SK-N-SH treated with all-trans-retinoic acid at 6 μM for 48 hours (cell line): ENCODE results near the gene UBXN2A.

Experiments used
- ATAC-seq: fragments of 200-7000 bp; cut with Tn5 transposase; 3 replicates; pipeline ENCODE4 v1.9.1; 2020; ENCODE audit warnings: mild to moderate bottlenecking, moderate library complexity
- ARNTL ChIP-seq: fragments of 450-650 bp; formaldehyde crosslinking; IDR thresholded peaks from 2 replicates; pipeline ENCODE4 v1.5.0; 2020; ENCODE audit warnings: low read depth, mild to moderate bottlenecking, moderate library complexity, borderline replicate concordance
- BACH2 ChIP-seq: fragments of 250-450 bp; sonication (Bioruptor Pico); IDR thresholded peaks from 2 replicates; pipeline ENCODE4 v1.9.0; 2021; ENCODE audit warnings: mild to moderate bottlenecking, borderline replicate concordance
- CSDC2 ChIP-seq: fragments of 250-450 bp; sonication (Bioruptor Pico); IDR thresholded peaks from 2 replicates; pipeline ENCODE4 v1.5.0; 2020; ENCODE audit warnings: mild to moderate bottlenecking, moderate library complexity
- CSRNP3 ChIP-seq: fragments of 250-450 bp; sonication (Bioruptor Pico); IDR thresholded peaks from 2 replicates; pipeline ENCODE4 v1.5.1; 2021; ENCODE audit warnings: mild to moderate bottlenecking, moderate library complexity
- ESRRG ChIP-seq: fragments of 250-450 bp; sonication (Bioruptor Pico); IDR thresholded peaks from 2 replicates; pipeline ENCODE4 v1.6.1; 2021; ENCODE audit warnings: mild to moderate bottlenecking
- GLIS3 ChIP-seq: fragments of 250-450 bp; sonication (Bioruptor Pico); IDR thresholded peaks from 2 replicates; pipeline ENCODE4 v1.5.0; 2020; ENCODE audit warnings: mild to moderate bottlenecking, moderate library complexity
- ISL1 ChIP-seq: fragments of 250-450 bp; sonication (Bioruptor Pico); IDR thresholded peaks from 2 replicates; pipeline ENCODE4 v2.1.2; 2022; ENCODE audit warnings: mild to moderate bottlenecking, moderate library complexity
- OSR1 ChIP-seq: fragments of 250-450 bp; sonication (Bioruptor Pico); IDR thresholded peaks from 2 replicates; pipeline ENCODE4 v1.8.0; 2022; ENCODE audit warnings: moderate library complexity, mild to moderate bottlenecking, inconsistent platforms
- PATZ1 ChIP-seq: fragments of 250-450 bp; sonication (Bioruptor Pico); IDR thresholded peaks from 2 replicates; pipeline ENCODE4 v1.8.0; 2020; ENCODE audit warnings: mild to moderate bottlenecking, moderate library complexity, borderline replicate concordance
- RARB ChIP-seq: fragments of 250-450 bp; sonication (Bioruptor Pico); IDR thresholded peaks from 2 replicates; pipeline ENCODE4 v1.8.0; 2021; ENCODE audit warnings: mild to moderate bottlenecking, moderate library complexity
- SNAI2 ChIP-seq: fragments of 250-450 bp; sonication (Bioruptor Pico); IDR thresholded peaks from 2 replicates; pipeline ENCODE4 v1.5.0; 2020; ENCODE audit warnings: mild to moderate bottlenecking, moderate library complexity
- TCF4 ChIP-seq: fragments of 250-450 bp; sonication (Bioruptor Pico); IDR thresholded peaks from 2 replicates; pipeline ENCODE4 v1.8.0; 2021; ENCODE audit warnings: mild to moderate bottlenecking, moderate library complexity, borderline replicate concordance
- TOX ChIP-seq: fragments of 250-450 bp; sonication (Bioruptor Pico); IDR thresholded peaks from 2 replicates; pipeline ENCODE4 v1.8.0; 2021; ENCODE audit warnings: mild to moderate bottlenecking, moderate library complexity, borderline replicate concordance
- ZC3H10 ChIP-seq: fragments of 250-450 bp; sonication (Bioruptor Pico); IDR thresholded peaks from 2 replicates; pipeline ENCODE4 v1.5.1; 2021; ENCODE audit warnings: mild to moderate bottlenecking, moderate library complexity
- ZFP30 ChIP-seq: fragments of 450-650 bp; formaldehyde crosslinking; IDR thresholded peaks from 2 replicates; pipeline ENCODE4 v1.5.0; 2022; ENCODE audit warnings: mild to moderate bottlenecking, moderate library complexity
- ZNF565 ChIP-seq: fragments of 450-650 bp; formaldehyde crosslinking; conservative IDR thresholded peaks from 2 replicates; pipeline ENCODE4 v1.5.0; 2020; ENCODE audit warnings: low read depth, mild to moderate bottlenecking, moderate library complexity
- ZNF70 ChIP-seq: fragments of 450-650 bp; formaldehyde crosslinking; IDR thresholded peaks from 2 replicates; pipeline ENCODE4 v1.5.0; 2020; ENCODE audit warnings: mild to moderate bottlenecking, moderate library complexity
- ZNF8 ChIP-seq: fragments of 450-650 bp; formaldehyde crosslinking; IDR thresholded peaks from 2 replicates; pipeline ENCODE4 v1.5.0; 2020; ENCODE audit warnings: mild to moderate bottlenecking, moderate library complexity
- TF ChIP-seq, protein P1 (sequence below): fragments of 250-450 bp; sonication (Bioruptor Pico); IDR thresholded peaks from 2 replicates; pipeline ENCODE4 v1.5.1; 2020; ENCODE audit warnings: low read depth, mild to moderate bottlenecking, moderate library complexity
- TF ChIP-seq, protein P2 (sequence below): fragments of 250-450 bp; sonication (Bioruptor Pico); IDR thresholded peaks from 2 replicates; pipeline ENCODE4 v1.5.0; 2020; ENCODE audit warnings: mild to moderate bottlenecking, moderate library complexity

The UBXN2A gene

GRCh38 chr2:24008672-24009366 is 68.6 kb downstream of the UBXN2A start:
- ATAC-seq = no peak
- no peak for TF ChIP-seq ARNTL (CRISPR knock-in tag)
- no peak for TF ChIP-seq ZFP30
- TF ChIP-seq TOX = no peak
- TF ChIP-seq ESRRG (CRISPR knock-in tag) = no peak
- no peak for TF ChIP-seq ZNF70 (CRISPR knock-in tag)
- no peak for TF ChIP-seq ZNF8 (CRISPR knock-in tag)
- TF ChIP-seq CSRNP3 (CRISPR knock-in tag) = no peak
- TF ChIP-seq, protein P1, sequence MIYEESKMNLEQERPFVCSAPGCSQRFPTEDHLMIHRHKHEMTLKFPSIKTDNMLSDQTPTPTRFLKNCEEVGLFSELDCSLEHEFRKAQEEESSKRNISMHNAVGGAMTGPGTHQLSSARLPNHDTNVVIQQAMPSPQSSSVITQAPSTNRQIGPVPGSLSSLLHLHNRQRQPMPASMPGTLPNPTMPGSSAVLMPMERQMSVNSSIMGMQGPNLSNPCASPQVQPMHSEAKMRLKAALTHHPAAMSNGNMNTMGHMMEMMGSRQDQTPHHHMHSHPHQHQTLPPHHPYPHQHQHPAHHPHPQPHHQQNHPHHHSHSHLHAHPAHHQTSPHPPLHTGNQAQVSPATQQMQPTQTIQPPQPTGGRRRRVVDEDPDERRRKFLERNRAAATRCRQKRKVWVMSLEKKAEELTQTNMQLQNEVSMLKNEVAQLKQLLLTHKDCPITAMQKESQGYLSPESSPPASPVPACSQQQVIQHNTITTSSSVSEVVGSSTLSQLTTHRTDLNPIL (CRISPR knock-in tag) = no peak
- TF ChIP-seq SNAI2 (CRISPR knock-in tag) = no peak
- no peak for TF ChIP-seq ZNF565 (CRISPR knock-in tag)
- TF ChIP-seq, protein P2, sequence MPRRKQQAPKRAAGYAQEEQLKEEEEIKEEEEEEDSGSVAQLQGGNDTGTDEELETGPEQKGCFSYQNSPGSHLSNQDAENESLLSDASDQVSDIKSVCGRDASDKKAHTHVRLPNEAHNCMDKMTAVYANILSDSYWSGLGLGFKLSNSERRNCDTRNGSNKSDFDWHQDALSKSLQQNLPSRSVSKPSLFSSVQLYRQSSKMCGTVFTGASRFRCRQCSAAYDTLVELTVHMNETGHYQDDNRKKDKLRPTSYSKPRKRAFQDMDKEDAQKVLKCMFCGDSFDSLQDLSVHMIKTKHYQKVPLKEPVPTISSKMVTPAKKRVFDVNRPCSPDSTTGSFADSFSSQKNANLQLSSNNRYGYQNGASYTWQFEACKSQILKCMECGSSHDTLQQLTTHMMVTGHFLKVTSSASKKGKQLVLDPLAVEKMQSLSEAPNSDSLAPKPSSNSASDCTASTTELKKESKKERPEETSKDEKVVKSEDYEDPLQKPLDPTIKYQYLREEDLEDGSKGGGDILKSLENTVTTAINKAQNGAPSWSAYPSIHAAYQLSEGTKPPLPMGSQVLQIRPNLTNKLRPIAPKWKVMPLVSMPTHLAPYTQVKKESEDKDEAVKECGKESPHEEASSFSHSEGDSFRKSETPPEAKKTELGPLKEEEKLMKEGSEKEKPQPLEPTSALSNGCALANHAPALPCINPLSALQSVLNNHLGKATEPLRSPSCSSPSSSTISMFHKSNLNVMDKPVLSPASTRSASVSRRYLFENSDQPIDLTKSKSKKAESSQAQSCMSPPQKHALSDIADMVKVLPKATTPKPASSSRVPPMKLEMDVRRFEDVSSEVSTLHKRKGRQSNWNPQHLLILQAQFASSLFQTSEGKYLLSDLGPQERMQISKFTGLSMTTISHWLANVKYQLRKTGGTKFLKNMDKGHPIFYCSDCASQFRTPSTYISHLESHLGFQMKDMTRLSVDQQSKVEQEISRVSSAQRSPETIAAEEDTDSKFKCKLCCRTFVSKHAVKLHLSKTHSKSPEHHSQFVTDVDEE (CRISPR knock-in tag) = no peak
- TF ChIP-seq TCF4 (CRISPR knock-in tag) = no peak
- no peak for TF ChIP-seq OSR1 (CRISPR knock-in tag)
- TF ChIP-seq RARB (CRISPR knock-in tag) = no peak
- TF ChIP-seq ISL1 (CRISPR knock-in tag) = no peak
- no peak for TF ChIP-seq BACH2
- no peak for TF ChIP-seq PATZ1

DNA sequence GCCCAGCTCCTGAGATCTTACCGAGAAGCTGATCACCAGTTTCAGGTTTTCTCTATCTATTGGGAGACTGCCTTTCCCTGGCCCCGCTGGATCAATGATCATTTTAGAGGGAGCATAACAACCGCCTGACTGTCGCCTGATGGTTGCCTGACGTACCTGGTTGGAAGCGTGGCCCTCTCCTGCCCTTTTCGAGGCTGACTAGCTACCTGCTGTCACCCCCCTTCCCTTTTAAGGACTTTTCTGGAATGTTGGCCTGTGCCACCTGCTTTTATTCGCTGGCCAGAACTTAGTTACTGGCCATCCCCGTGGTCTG is 69.1 kb downstream of the UBXN2A start:
- no peak for ATAC-seq
- TF ChIP-seq TCF4 (CRISPR knock-in tag) (no peak), ZC3H10 (CRISPR knock-in tag) (no peak), ARNTL (CRISPR knock-in tag) (no peak)

DNA sequence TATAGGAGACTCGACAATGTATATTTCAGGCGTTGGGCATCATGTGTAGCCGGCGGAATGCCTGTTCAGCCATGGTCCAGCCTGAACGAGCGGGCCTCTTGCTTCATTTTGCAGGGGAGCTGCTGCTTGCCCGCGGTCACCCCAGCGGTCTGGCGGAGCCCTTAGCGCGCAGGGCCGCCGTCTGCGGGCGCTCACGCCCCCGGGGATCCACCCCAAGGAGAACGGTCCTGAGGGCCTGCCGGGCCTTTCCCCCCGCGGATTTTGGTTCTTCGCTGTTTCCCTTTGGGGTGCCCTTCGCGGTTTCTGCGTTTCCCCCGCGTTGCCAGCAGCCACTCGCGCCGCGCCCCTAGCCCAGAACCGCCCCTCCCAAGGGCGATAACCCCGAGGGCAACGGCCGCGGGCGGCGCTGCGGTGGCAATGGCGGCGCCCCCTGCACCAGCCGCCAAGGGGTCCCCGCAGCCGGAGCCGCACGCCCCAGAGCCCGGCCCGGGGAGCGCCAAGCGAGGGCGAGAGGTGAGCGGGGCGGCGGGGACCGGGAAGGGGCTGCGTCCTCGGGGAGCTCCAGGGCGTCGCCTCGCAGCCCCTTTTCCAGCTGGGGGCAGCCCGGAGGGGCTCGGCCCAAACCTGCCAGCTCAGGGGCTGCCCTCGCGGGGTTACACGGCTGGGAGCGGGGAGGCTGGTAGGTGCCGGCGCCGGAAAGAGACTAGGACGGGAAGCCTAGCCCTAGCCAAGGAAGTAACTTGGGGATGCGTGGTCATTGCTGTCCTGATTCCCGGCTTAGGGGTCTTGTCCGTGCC is 69.6 kb downstream of the UBXN2A start, which contains the start of gene MFSD2B:
Gene MFSD2B (plus strand): TSS at position 406 of the 797 bp plus-strand sequence. CDS start 12 bp downstream, at position 418.
- ATAC-seq = peak; percentile 61
- TF ChIP-seq ARNTL (CRISPR knock-in tag) = no peak
- no peak for TF ChIP-seq CSRNP3 (CRISPR knock-in tag)
- TF ChIP-seq, protein P2 (CRISPR knock-in tag) = no peak
- TF ChIP-seq GLIS3 (CRISPR knock-in tag) = no peak
- TF ChIP-seq RARB (CRISPR knock-in tag) = no peak
- TF ChIP-seq ZFP30 = no peak
- no peak for TF ChIP-seq CSDC2 (CRISPR knock-in tag)
- TF ChIP-seq BACH2 = no peak
- TF ChIP-seq, protein P1 (CRISPR knock-in tag) = no peak
- TF ChIP-seq ZC3H10 (CRISPR knock-in tag) = no peak
- no peak for TF ChIP-seq TCF4 (CRISPR knock-in tag)
